ENCODE results near the gene PPIL4.

Gene PPIL4

DNA sequence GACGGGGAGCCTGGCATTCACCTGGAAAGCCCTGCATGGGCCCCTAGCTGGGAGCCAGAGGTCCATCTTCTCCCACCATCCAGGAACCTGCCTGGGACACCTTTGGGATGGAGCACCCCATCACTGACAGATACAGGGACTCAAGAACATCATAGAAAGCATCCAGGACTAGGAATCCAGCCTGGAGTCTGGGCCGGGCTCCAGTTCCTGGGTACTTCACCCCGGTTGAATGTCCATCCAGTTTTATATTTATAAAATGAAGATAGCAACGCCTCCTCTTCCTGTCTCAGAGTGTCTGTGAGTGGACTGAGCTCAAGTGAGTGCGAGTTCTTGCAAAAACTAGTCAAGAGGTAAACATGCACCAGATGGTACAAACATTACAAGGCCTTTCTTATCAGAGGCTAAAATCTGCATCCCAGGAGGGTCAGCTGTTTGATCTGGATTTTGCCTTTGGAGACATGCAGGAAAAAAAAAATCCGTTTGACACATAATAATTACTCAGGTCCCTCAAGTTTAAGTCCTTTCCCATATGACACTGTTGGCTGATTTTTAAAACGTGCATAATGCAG lies 88.4 kb downstream of the PPIL4 start:
- no peak for DNase-seq

GRCh38 chr6:149456311-149457021 lies 89.4 kb downstream of the PPIL4 start:
- no peak for DNase-seq

DNA sequence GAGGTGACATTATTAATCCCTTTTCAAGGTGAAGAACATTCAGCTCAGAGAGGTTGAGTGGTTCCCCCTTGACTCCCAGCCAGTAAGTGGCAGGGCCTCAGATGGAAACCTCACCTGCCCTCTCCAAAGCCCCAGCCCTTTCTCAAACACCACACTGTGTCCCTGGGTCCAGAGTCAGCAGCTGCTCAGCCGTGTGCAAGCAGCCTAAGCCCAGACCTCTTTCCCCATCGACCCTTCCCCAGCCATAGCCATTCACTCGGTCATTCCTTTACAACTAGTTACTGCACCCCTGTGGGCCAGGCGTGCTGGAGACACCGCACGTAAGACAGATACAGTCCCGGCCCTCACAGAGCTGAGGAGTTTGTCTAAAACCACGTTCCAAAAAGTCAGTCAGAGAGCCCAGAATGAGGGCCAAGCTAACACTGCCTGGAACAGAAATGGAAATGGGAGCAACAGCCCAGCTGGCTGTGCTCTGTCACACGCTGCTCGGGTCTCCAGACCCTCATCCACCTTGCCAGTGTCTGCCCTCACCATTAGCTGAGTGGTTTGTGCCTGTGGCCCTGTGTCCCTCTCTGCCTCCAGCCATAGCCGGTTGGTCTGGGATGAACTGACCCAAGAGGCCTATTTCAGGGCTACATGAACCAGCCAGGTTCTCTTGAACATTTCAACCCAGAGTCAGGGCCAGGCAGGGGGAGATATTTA lies 90.7 kb downstream of the PPIL4 start:
- DNase-seq = no peak
